Stimulated activated CD8-positive, alpha-beta memory T cell treated with anti-CD3 and anti-CD28 coated beads, Interleukin-12 subunit alpha, Interleukin-12 subunit beta, amount 100 ng/mL, for 24 hours (primary cell): ENCODE data around the gene OGFOD2.

Experiments used
- DNase-seq: peaks from one replicate; pipeline ENCODE4 v3.0.0-alpha.2; 2020; ENCODE audit errors: extremely low read depth

Gene OGFOD2

DNA sequence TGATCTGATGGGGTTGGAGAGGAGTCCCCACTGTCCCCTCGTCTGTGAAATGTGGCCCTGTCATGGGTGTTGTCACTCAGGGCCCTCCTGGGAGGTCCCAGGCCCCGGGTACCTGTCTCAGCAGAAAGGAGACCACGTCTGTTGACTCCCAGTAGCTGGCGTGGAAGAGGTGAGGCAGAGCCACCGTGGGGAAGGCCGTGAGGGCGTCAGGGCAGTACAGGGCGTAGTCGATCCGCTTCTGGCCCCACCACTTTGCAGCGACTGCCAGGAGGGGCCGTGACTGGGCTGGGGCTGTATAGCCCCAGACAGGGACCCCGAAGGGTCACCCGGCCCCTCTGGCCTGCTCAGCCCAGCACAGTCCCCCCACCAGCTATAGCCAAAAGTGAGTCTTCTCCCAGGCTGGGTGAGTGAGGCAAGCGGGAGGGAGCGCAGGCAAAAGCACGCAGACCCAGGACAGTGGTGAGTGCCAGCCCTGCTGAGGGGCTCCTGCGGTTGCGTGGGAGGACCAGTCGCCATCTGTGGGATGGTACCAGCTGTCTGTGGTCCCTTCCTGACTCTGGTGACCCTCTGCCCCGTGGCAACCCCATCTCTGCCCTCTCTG, 13.7 kb downstream of the OGFOD2 start:
- DNase-seq: no peak

DNA sequence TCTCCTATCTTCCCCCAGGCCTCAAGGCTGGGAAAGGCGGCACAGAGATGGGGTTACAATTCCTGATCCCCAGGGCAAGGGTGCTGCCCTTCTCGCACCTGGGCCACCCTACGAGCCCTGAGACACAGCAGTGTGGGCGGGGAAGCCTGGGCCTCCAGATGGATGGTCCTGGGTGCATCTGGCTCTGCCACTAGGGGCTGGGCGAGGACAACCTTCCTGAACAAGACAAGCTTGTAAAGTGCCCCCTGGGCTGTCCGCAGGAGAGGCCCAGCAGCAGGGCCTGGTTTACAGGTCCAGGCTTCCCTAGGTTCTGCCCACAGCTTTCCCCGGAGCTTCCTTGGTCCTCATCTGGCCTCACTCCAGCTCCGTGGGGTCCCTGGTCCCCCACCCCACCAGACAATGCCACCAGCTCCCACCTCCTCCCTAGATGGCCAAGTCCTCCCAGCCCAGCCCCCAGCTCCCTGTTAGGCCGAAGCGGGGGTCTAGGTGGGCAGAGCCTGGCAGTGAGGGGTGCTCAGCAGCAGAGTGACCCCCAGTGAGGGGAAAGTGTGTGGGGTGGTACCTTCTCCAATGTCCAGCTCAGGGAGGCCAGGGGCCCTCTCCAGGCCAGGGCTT, 14.3 kb downstream of the OGFOD2 start:
- DNase-seq: no peak

DNA sequence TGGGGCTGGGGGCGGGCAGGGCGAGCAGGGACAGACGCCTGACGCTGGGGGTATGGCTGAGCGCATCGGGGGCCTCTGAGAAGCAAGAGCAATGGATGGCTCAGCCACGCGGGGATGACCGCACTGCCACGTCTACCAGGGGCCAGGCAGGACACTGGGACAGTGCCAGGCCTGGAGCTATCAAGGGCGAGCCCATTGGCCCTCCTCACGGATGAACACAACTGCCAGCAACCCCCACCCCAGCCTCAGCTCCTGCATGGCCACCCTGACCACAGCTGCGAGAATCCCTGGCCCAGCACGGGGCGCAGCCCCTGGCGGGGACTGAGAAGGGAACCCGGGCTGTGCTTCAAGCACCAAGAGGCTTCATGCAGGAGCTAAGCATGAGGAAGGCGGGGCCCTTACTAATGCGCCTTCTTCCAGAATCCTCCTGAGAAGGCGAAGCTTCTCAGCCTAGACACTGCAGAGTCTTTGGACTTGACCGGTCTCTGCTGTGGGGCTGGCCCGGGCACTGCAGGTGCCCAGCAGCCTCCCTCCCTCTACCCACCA, 14.9 kb downstream of the OGFOD2 start:
- no peak for DNase-seq

DNA sequence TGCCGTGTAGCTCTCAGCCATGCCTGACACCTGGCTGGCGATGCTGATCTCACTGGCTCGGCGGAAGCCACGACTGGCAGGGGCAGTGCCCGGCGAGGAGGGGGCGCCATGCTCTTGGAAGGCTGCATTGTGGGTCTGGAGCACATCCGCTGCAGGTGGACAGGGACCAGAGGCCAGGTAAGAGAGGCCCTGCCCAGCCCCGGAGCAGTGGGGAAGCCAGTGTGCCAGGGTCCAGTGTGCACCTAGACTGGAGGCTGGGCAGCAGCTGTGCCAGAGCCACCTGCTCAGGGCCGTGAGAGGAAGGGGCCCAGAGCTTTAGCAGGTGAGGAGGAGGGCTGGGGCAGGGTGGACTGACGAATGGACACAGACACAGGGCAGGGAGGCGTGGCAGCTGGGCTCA, 15.5 kb downstream of the OGFOD2 start:
- DNase-seq: no peak

DNA sequence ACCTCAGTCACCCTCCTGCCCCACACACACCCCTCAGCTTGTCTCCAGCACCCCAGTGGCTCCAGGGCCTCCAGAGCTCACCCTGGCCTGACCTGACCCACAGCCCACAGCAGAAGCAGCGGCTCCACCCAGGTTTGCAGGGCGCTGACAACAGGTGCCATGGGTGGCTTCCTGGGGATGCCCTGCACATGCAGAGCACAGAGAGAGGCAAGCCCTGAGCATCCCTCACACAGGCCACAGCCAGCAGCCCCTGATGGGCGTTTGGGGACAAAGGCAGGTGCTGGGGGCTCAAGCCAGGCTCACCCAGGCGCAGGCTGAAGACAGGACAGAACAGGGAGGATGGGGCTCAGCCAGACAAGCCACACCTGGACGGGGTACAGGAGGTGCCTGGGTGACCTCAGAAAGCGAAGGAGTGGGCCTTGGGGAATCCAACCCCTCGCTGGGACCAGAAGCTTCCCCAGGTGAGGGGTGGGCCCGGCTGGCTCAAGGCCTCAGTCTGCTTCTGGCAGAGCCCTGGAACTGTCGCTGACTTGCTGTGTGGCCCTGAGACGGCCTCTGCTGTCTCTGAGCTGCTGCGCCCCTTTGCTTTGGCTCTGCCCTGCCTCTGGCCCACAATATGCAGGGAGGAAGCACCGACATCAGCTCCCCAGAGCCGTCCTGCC, 16.0 kb downstream of the OGFOD2 start:
- no peak for DNase-seq

DNA sequence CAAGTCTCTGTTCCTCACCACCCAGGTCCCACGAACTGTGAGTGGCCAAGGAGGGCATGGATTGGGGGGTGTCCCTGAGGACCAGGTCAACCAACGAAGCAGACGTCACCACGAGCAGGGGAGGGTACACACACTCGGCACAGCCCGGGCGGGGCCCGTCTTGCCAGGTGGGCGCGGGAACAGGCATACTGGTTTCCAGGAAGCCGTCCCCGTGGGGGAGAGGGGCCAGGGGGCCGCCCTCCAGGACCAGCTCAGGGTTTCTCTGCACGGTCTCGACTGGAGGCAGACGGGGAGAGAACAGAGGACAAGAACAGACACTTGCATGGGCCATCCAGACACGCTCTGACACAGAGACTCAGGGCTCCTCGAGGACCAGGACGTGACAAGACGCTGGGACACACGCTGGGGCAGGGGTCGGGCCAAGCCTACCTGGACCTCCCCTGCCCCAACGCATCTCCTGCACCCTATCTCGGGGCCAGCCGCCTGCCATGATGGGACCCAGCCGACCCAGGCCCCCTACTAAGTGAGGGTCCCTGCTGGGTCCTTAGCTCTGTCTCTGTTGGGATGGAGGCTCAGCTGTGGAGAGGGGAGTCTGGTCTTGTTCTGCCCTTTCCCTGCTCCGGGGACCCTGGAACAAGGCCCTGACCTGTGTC, 16.7 kb downstream of the OGFOD2 start:
- no peak for DNase-seq

DNA sequence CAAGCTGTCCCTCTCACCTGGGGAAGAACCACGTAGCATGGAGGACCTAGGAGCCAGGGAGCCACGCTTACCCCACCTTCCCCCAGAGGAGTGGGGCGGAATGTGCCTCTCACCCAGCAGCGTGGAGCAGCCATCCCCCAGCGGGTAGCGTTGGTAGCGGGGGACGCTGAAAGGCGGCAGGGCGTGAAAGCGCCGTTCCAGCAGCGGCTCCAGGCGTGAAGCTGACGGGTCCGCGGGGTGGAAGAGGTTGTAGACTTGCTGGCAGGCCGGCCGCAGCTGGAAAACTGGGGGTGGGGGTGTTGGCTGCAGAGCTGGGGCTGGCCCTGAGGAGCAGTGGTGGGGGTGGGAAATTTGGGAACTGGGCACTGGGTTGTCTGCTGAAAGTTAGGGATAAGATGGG, 17.3 kb downstream of the OGFOD2 start:
- no peak for DNase-seq

DNA sequence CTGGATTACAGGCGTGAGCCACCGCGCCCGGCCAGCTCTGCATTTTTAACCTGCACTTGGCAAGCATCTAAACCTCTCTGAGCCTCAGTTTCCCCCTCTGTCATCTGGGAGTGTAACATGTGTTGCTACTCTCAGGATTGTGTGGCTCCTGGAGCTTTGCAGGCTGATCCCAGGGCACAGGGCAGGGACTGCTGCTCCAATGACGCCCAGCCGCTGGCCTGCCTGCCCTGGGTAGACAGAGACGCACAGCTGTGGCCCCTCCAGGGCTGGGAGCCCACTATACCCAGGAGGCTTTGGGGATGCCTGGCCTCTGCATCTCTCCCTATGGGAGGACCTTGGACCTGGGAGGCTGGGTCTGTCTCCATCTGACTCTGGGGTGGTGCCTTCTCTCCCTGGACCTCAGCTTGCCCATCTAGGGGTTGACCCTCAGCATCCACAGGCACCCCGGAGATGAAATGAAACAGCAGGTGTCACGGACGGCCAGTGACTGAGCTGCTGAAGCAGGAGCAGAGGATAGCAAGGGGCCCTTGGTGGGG, 19.2 kb downstream of the OGFOD2 start:
- no peak for DNase-seq

DNA sequence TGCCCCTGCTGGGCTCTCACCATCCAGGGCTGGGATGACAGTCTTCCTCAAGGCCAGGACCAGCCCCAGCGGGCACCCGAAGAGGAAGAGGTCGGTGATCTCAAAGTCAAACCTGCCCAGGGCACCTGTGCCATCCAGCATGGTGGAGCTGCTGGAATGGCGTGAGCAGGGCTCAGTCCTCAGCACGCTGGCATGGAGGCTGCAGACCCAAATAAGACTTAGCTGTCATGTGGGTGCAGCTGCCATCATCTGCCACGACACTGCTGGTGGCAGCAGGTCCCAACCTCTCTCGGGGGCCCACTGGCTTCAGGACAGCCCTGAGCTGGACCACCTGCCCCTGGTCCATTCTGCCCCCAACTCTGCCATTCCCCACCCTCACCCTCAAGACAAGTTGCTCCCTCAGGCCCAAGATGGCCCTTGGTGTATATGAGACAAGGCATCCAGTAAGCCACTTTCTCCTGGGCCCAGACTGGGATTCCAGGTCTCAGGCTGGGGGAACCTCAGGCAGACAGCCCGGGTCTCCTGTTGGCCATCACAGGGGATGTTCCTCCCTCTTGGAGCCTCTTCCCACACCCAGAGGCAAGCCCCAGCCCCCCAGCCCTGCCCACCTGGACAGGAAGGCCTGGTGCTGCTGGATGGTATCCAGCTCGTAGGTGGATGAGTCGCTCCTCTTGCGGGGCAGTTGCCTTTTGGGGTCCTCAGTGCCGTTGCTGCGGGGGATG, 19.9 kb downstream of the OGFOD2 start:
- DNase-seq: no peak

DNA sequence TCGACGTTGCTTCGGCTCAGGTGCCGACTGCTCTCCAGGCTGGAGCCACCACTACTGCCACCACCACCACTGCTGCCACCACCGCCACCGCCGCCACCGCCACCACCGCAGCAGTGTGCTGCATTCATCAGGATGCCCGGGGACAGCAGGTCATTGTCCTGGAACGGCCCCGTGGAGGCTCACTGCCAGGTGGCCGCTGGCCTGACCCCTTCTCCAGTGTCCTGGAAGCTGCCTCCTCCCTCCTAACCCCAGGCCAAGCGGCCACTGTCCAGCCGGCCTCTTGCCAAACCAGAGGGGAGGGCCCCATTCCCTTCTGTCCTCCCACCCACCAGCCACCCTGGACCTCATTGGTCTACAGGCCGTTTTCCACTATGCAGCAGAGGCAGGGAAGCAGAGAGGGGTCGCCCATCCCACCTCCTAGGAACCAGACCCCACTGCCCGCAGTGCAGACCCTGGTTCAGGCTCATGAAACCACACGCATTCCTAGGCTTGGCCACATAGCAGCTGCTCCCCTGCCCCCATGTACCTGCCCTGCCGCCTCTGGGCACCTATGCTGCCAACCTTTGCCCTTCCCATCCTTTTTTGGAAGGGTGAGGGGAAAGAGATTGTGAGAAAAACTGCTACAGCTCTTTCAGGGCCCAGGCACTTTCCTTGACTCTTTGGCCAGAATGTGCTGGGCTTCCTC, 20.6 kb downstream of the OGFOD2 start:
- no peak for DNase-seq

DNA sequence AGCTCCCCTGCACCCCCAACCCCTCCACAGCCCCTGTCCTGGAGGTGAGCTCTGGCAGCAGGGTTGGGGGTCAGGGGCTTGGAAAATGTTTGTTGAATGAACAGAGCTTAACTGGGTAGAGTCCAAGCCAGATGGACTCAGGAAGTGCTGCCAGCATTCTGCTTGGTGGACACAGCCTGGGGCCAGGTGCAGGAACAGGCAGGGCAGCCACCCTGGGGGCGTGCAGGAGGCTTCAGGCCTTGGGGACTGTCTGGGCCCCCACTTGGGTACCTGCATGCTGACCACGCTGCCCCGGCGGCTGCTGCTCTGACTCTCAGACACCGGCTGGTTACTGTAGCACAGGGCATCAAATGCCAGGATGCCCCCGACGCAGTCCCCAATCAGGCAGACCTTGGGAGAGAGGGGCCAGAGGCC, 21.2 kb downstream of the OGFOD2 start:
- no peak for DNase-seq

DNA sequence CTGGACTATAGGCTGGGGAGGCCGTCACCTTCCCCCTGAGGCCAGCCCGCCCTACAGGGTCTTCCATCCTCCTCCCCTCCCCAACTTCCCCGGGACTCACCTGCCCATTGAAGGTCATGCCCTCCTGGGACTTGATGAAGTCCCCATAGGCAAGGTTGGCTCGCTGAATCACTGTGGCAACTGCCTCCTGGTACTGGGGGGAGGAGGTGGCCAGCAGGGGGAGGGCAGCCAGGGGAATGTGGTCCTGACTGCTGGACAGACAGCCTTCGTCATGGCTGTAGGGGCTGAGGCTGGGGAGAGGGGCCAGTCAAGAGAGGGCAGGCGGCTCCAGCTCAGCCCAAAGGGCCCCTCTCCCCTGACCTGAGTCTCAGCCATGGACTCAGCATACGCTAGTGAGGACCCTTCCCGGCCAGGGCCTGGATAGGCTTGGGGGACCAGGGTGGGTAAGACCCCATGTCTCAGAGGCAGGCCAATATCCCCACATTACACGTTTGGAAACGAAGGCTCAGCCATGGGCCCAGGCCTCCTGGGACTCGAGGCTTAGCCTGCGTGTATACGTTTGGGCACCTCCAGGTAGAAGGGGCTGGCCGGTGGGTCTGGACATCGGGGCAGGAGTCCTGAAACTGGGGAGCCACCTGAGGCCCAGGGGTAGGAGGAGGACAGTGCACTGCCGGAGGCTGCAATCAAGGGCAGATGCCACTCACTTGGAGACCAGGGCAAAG, 21.7 kb downstream of the OGFOD2 start:
- DNase-seq: no peak

DNA sequence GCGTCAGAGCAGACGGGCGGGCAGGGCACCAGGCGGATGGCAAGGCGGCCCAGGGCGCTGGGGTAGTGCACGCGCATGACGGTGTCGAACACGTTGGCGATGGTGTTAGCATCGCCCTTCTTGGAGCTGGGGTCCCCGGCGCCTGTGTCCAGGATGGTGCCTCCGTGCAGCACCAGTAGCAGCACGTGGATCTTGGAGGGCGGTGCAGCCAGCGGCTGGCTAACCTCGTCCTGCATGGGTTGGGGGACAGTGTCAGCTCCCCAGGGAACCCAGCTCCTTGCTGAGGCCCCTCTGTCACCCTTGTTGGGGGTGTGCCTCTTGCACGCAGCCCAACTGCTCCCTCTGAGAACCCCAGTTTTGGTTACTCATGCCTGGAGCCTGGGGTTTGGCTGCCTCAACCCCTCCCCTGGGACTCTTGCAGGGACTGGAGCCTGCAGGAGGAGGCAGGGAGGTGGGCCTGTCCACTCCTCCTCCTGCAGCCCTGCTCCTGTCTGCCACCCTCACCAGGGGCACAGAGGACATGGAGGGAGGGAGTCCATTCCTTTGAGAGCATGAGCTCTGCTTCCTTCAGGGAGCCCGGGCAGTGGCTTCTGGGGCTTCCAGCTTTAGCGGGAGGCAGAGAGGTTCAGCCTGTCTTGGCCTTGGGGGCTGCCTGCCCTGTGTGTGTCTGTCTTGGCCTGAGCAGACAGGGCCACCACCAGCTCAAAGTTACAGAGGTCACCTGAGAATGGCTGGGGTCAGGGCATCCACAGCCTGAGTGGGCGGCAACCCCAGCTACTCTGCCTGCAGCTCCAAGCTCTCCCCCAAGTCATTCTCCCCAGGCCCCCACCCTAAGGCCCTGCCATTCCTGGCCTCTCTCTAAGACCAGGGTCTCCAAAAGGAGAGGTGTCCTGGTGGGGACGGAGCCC, 22.6 kb downstream of the OGFOD2 start:
- no peak for DNase-seq

DNA sequence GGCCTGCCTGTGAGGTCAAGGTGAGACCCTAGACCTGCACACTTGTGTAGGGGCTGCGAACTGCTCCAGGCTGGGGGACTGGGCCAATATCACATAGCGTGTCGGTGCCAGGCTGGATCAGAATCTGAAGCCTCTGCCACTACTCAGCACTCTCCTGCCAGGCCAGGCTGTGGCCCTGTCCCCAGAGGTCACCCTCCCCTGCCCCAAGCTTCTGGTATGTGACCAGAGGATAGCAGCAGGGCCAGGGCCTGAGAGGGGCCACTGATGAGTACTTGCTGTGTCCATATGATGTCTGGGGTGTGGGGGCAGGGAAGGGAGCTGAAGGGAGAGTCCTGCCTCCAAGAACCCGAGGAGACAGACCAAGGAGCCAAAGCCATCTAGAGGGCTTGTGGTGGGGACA, 23.3 kb downstream of the OGFOD2 start:
- no peak for DNase-seq

DNA sequence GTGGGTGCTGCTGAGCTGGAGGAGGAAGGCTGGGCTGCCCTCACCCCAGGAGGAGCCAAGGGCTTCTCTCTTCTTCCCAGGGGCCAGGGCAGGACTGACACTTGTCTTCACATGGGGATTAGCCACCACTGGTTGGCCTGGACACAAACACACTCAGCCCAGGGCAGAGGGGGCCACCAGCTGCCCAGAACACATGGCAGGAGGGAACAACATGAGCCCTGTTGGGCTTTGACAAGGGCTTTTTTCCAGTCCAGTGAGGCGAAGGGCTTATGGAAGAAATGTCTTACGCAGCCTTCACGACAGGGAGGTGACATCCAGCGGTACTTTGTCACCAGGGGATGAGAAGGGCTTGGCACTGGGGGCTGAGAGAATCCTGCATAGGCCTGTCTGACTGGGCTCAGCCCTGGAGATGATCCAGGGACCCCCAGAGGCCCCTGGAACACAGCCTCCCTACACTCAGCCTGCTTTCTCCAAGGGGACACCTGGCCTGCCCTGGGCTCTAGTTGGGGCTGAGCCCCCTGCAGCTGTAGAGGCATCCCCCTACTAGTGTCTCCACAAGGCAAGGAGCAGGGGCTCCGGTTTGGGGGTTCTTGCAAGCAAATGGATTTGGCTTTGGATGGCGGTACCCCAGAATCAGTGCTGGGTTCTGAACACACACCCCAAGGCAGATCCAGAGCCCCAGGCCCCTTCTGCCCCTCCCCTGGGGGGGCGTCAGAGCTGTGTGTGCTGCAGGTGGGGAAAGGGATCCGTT, 24.3 kb downstream of the OGFOD2 start:
- DNase-seq: no peak

DNA sequence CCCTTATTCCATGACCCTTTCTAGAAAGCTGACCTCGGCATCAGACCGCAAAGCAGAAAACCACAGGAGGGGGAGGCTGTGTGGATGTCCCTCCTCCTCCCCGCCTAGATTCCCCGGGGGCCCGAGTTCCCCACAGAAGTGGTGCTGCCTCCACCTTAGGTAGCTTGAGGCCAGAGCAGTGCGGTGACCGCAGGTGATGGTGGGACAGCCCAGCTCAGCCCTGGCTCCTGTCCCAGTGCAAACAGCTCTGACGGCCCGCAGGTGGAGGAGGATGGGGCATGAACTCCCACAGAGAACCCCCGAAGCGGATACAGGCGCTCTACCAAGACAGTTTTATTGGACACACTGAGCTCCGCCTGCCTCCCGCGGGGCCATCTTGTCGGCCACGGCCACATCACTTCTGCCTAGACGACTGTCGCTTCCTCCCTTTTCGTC, 25.0 kb downstream of the OGFOD2 start:
- no peak for DNase-seq

DNA sequence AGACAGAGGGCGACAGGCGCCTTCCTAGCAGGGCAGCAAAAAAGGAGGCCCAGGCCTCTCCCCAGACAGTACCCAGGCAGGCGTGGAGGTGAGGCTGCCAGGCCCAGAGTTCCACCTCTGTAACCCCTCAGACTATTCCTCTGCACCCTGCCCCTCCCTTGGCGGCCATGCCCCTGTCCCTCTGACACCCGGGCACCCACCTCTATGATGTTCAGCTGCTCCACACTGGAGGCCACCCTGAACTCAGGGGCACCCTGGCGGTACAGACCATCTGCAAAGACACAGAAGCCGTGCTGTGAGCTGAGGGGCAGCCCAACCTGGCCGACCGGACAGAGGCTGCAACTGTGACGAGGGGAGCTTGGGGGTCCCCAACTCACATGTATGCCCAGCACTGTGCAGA, 25.5 kb downstream of the OGFOD2 start:
- no peak for DNase-seq

DNA sequence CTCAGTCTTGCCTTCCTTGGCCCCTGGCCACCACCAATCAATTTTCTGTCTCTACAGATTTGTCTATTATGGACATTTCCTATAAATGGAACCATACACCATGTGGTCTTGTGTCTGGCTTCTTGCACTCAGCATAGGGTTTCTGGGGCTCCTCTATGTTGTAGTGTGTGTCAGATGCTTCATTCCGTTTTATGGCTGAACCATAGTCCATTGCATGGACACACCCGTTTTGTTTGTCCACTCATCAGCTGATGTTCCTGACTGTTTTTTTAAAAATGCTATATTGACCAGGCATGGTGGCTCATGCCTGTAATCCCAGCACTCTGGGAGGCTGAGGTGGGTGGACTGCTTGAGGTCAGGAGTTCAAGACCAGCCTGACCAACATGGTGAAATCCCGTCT, 26.4 kb downstream of the OGFOD2 start:
- DNase-seq: no peak

DNA sequence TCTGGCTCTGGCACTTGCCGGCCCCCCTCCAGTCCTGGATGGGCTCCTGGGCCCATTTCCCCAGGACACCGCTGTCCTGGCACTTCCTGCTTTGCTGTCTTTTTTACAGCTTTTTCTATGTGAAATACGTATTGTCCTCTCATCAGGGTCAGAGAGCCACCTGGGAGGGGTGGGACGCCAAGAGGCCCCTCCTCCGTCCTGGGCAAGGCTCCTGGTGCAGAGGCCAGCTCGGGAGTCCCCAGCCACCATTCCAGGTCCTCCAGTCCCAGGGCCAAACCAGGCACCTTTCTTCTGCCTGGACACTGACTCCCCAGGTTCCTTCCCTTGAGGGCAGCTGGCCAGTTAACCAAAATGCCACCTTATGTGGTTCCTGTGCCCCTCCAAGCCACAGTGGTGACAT, 28.2 kb downstream of the OGFOD2 start:
- DNase-seq: no peak
